Prostate gland (tissue), 2 donors: ENCODE data around the gene CYTH4. TPM values are rescaled to one million over a fixed set of nuclear protein-coding genes. Genes with fewer than 3 reads are reported as not detected.

ENCODE experiments used
- DNase-seq: peaks from one replicate; pipeline ENCODE4 v3.0.0-alpha.2; 2019; ENCODE audit warnings: low spot score
- H3K27ac ChIP-seq, 2 donors: fragments of 200-600 bp; sonication (generic); 2 replicates each; pipeline ENCODE4 v1.5.1; 2017 to 2019
- H3K27me3 ChIP-seq: fragments of 200-600 bp; sonication (generic); replicated peaks from 2 replicates; pipeline ENCODE4 v1.5.1; 2019; ENCODE audit not compliant: insufficient read depth
- H3K36me3 ChIP-seq, 2 donors: fragments of 200-600 bp; sonication (generic); 1 replicate in 1 of 2; 2 replicates in 1 of 2; pipeline versions ENCODE4 v1.5.1 to v1.8.1; 2017 to 2019
- H3K4me1 ChIP-seq: fragments of 200-600 bp; sonication (generic); replicated peaks from 2 replicates; pipeline ENCODE4 v1.5.1; 2019
- H3K4me3 ChIP-seq, 2 donors: fragments of 200-600 bp; sonication (generic); 2 replicates each; pipeline ENCODE4 v1.5.1; 2017 to 2019
- H3K9me3 ChIP-seq: fragments of 200-600 bp; sonication (generic); 2 replicates; pipeline ENCODE4 v1.5.1; 2017
- POLR2A ChIP-seq: fragments of 450-650 bp; IDR thresholded peaks from one replicate; pipeline ENCODE4 v1.6.1; 2016; ENCODE audit warnings: antibody characterized with exemption, mild to moderate bottlenecking
- POLR2AphosphoS5 ChIP-seq: sonication (generic); formaldehyde crosslinking; IDR thresholded peaks from one replicate; pipeline ENCODE4 v1.6.1; 2017; ENCODE audit warnings: antibody characterized with exemption
- WGBS: methylation state at CpG from one replicate; pipeline ENCODE4 v1.1.5; 2018; 5-methylcytosine and 5-hydroxymethylcytosine counted together
- intact Hi-C: fragments of 100-400 bp; cut with DNase I; formaldehyde crosslinking; loops from one replicate; pipeline ENCODE4 v1.14.2; 2022
- total RNA-seq, 2 donors: library from RNA; depleted of rRNA; stranded (reverse); fragments of >200 nt; gene quantifications; one replicate each; pipeline ENCODE4 v1.1.0, GENCODE V29; 2016
- TF ChIP-seq, protein P1 (sequence below), 4 experiments: fragments of 200-600 bp in 2 of 4; fragments of 450-650 bp in 2 of 4; sonication (generic) in 2 of 4; IDR thresholded peaks; 1 replicate in 3 of 4; 2 replicates in 1 of 4; pipeline ENCODE4 v1.5.1; 2016 to 2019; ENCODE audit warnings: antibody characterized with exemption in 4 of 4, mild to moderate bottlenecking in 2 of 4, moderate library complexity in 2 of 4

CYTH4 gene
- total RNA-seq, 2 donors from 2014 or later = 4.7 to 5.5 TPM

GRCh38 chr22:37336579-37336978 is 54.3 kb downstream of the CYTH4 start:
- TF ChIP-seq POLR2A = no peak
- TF ChIP-seq POLR2AphosphoS5 = no peak
- TF ChIP-seq, protein P1, sequence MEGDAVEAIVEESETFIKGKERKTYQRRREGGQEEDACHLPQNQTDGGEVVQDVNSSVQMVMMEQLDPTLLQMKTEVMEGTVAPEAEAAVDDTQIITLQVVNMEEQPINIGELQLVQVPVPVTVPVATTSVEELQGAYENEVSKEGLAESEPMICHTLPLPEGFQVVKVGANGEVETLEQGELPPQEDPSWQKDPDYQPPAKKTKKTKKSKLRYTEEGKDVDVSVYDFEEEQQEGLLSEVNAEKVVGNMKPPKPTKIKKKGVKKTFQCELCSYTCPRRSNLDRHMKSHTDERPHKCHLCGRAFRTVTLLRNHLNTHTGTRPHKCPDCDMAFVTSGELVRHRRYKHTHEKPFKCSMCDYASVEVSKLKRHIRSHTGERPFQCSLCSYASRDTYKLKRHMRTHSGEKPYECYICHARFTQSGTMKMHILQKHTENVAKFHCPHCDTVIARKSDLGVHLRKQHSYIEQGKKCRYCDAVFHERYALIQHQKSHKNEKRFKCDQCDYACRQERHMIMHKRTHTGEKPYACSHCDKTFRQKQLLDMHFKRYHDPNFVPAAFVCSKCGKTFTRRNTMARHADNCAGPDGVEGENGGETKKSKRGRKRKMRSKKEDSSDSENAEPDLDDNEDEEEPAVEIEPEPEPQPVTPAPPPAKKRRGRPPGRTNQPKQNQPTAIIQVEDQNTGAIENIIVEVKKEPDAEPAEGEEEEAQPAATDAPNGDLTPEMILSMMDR (IDR thresholded peaks at IDR 0.05) = no peak
- Histone ChIP-seq H3K4me1 (no peaks in the 10 kb centered on the region), H3K36me3 (no peaks in the 10 kb centered on the region), H3K27me3 (peaks cover 11% of the 10 kb centered on the region), H3K4me3 (no peak overlapping the region), H3K9me3 (no peaks in the 10 kb centered on the region), H3K27ac (no peak overlapping the region)
- intact Hi-C loops = no loop called here
- no peak for DNase-seq
- 81% methylated on average over 8 of the region's 8 CpGs for WGBS

DNA sequence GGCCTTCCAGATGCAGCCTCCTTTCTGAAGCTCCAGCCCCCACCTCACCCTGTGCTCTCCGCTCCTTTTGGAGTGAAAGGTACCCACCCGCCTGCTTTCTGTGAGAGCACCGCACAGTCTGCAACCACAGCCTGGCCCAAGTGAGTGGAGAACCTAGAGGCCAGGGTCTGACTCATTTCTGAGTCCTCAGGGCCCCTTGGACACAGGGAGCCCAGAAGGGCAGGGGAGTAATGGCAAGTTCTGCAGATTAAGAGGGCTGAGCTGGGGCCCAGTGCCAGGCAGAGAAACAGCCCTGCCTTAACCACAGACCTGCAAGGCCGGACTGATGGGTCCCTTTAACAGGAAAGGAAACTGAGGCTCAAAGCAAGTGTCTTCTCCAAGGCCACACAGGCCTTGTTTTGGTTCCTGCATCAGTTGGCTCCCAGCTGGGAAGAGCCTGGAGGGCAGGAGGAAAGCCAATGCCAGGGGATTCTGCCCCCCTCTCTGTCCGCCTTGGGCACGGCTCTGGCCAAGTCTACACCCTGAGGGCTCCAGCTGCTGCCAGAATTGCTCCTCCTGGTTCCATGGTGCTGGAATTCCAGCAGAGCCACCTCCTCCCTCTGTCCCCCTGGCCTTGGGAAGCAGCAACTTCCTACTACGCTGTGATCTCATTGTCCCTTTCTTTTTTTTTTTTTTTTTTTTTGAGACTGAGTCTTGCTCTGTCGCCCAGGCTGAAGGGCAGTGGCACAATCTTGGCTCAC is 55.1 kb downstream of the CYTH4 start:
- Histone ChIP-seq H3K9me3 (no peaks in the 10 kb centered on the region), H3K36me3 (no peaks in the 10 kb centered on the region), H3K27ac (no peak overlapping the region), H3K27me3 (peaks cover 8% of the 10 kb centered on the region), H3K4me3 (no peak overlapping the region), H3K4me1 (no peaks in the 10 kb centered on the region)
- 79% methylated on average over 8 of the region's 8 CpGs for WGBS
- intact Hi-C loops = no loop called here
- no peak for DNase-seq
- TF ChIP-seq POLR2A = no peak
- no peak for TF ChIP-seq POLR2AphosphoS5
- TF ChIP-seq, protein P1 (IDR thresholded peaks at IDR 0.05) = no peak

GRCh38 chr22:37338539-37339246 is 56.4 kb downstream of the CYTH4 start:
- no peaks in the 10 kb centered on the region for H3K36me3 ChIP-seq
- no peaks in the 10 kb centered on the region for H3K4me1 ChIP-seq
- intact Hi-C loops = no loop called here
- no peak for DNase-seq
- no peak overlapping the region for H3K4me3 ChIP-seq
- no peak overlapping the region for H3K27ac ChIP-seq
- no peaks in the 10 kb centered on the region for H3K9me3 ChIP-seq
- TF ChIP-seq POLR2AphosphoS5 = no peak
- TF ChIP-seq POLR2A = no peak
- TF ChIP-seq, protein P1 (IDR thresholded peaks at IDR 0.05) = no peak
- no peaks in the 10 kb centered on the region for H3K27me3 ChIP-seq
- WGBS = 97% methylated on average over 10 of the region's 10 CpGs

- H3K27me3 ChIP-seq = peaks cover 2% of the 10 kb centered on the region
- TF ChIP-seq, protein P1 (IDR thresholded peaks at IDR 0.05) = no peak
- TF ChIP-seq POLR2A (no peak), POLR2AphosphoS5 (no peak)
- WGBS = 45% methylated on average over 24 of the region's 24 CpGs
Observed at GRCh38 chr22:37340331-37341262, 58.3 kb downstream of the CYTH4 start.

More at GRCh38 chr22:37340331-37341262, 58.3 kb downstream of the CYTH4 start:
- H3K36me3 ChIP-seq = no peaks in the 10 kb centered on the region
- no peak overlapping the region for H3K27ac ChIP-seq
- intact Hi-C loops = no loop called here
- no peaks in the 10 kb centered on the region for H3K4me1 ChIP-seq
- DNase-seq = no peak
- no peak overlapping the region for H3K4me3 ChIP-seq
- H3K9me3 ChIP-seq = no peaks in the 10 kb centered on the region
